PFSK-1 (cell line): Measurements from ENCODE around the gene HOXB9.

Experiments
- REST ChIP-seq, 2 experiments: IDR thresholded peaks; 2 replicates each; pipeline versions ENCODE4 v1.6.1 to v1.8.0; 2011 to 2012; ENCODE audit warnings: low read depth in 2 of 2, low read length in 2 of 2, control low read depth in 1 of 2, inconsistent platforms in 1 of 2, mild to moderate bottlenecking in 1 of 2, moderate library complexity in 1 of 2; ENCODE audit not compliant: insufficient read depth in 1 of 2
- SIN3A ChIP-seq: IDR thresholded peaks from 2 replicates; pipeline ENCODE4 v1.6.1; 2012; ENCODE audit warnings: mild to moderate bottlenecking, low read length, moderate library complexity, borderline replicate concordance; ENCODE audit not compliant: insufficient read depth
- TAF1 ChIP-seq: IDR thresholded peaks from 2 replicates; pipeline ENCODE4 v1.6.1; 2012; ENCODE audit warnings: low read length, control low read depth, borderline replicate concordance; ENCODE audit not compliant: insufficient read depth

- TF ChIP-seq TAF1 (no peak), REST (IDR thresholded peaks at IDR 0.05; ENCODE audit: insufficient read depth in 1 of 2, low read depth in 2 of 2, low read length in 2 of 2) (no peak), SIN3A (no peak)
Observed at GRCh38 chr17:48592057-48592514, 34.1 kb downstream of the HOXB9 start.
